Lower leg skin (tissue), 3 donors: ENCODE results near the gene CRYL1.

Experiments
- POLR2A ChIP-seq, 2 donors: fragments of 450-650 bp; IDR thresholded peaks; one replicate each; pipeline ENCODE4 v1.6.1; 2016 to 2017; ENCODE audit warnings: antibody characterized with exemption in 2 of 2, mild to moderate bottlenecking in 1 of 2, moderate library complexity in 1 of 2
- TF ChIP-seq, protein P1 (sequence below), 3 donors: fragments of 450-650 bp; IDR thresholded peaks; one replicate each; pipeline ENCODE4 v1.5.1; 2016; ENCODE audit warnings: antibody characterized with exemption in 3 of 3, mild to moderate bottlenecking in 3 of 3, moderate library complexity in 2 of 3

- TF ChIP-seq, protein P1, sequence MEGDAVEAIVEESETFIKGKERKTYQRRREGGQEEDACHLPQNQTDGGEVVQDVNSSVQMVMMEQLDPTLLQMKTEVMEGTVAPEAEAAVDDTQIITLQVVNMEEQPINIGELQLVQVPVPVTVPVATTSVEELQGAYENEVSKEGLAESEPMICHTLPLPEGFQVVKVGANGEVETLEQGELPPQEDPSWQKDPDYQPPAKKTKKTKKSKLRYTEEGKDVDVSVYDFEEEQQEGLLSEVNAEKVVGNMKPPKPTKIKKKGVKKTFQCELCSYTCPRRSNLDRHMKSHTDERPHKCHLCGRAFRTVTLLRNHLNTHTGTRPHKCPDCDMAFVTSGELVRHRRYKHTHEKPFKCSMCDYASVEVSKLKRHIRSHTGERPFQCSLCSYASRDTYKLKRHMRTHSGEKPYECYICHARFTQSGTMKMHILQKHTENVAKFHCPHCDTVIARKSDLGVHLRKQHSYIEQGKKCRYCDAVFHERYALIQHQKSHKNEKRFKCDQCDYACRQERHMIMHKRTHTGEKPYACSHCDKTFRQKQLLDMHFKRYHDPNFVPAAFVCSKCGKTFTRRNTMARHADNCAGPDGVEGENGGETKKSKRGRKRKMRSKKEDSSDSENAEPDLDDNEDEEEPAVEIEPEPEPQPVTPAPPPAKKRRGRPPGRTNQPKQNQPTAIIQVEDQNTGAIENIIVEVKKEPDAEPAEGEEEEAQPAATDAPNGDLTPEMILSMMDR (IDR thresholded peaks at IDR 0.05), result no peak
- no peak for TF ChIP-seq POLR2A (IDR thresholded peaks at IDR 0.05)
Measured at GRCh38 chr13:20363172-20363571, 162.5 kb downstream of the CRYL1 start.
